Activated gamma-delta T cell treated with anti-CD3 and anti-CD28 coated beads, Interleukin-2, amount 50 U/mL, for 16 hours (primary cell): ENCODE results near the gene WWC1.
"Not testable (repeated sequence)": the region's sequence is repeated elsewhere in the genome, so short reads cannot be mapped to it uniquely, and the experiment has no call there.

ENCODE experiments used
- DNase-seq: peaks from one replicate; pipeline ENCODE4 v3.0.0-alpha.2; 2020; ENCODE audit warnings: low read depth

The WWC1 gene

DNA sequence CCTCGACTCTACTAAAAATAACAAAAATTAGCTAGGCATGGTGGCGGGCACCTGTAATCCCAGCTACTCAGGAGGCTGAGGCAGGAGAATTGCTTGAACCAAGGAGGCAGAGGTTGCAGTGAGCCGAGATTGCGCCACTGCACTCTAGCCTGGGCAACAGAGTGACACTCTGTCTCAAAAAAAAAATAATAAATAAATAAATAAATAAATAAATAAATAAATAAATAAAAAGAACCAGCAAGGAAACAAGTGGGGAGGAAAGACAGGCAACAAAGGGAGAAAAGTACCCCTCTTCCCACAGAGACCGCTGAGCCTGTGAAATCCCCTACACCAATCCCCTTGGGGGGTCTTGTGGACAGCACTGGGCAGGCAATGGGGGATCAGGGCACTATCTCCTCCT, 4.6 kb upstream of the WWC1 start:
- DNase-seq = not testable (repeated sequence)

DNA sequence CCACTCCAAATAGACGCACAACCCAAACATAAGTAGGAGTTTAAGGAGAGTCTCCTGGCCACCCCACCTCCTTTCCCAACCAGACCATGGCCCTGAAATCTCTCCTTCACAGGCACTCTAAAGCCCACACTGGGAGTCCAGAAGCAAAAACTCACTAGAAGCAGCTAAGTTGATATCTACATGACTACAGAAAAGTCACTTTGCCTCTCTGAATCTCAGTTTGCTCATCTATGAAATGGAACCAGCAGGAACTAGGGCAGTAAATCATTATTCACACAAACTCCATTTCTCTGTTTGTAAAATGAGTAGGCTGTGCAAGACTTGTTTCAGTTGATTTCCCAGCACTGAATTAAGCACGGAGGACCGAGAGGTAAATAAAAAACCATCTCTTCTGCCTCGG, 4.1 kb upstream of the WWC1 start:
- no peak for DNase-seq

DNA sequence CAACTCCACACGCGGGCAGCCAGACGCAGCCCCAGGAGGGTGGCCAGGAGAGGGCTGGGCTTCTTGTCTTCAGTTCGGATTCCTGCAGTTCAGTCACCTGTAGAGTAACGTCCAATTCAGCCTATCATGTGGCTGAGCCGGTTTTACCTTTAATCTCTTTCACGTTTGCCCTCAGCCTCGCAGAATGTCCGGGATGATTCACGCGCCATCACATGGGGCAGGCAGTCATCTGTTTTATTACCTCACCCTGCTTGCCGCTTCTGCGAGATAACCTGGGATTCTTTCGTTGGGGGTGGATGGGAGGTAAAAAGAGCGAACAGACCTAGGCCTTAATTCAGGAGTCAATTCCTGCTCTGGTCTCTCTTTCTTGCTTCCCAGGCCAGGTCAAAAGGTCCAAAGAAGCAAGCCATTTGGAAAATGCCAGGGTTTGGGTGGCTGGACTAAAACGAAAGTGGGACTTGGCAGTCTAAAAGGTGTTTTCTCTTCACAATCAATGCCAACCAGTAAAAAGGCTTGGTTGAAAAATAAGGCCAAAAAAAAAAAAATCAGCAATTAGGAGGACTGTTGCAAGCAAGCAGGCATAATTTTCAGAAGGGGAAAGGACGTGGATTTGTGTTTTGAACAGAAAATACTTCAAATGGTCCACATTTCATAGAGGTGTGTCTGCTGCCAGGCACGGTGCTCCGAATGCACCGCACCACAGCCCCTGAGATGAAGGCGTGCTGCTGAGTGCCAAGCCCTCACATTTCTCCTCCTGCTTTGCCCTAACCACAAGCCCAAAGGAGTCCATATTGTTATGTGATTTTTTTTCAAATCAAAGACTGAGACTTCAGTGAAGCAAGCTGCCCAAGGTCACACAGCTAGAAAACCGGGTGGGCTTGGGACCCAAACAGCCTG, 2.8 kb upstream of the WWC1 start:
- DNase-seq = no peak

DNA sequence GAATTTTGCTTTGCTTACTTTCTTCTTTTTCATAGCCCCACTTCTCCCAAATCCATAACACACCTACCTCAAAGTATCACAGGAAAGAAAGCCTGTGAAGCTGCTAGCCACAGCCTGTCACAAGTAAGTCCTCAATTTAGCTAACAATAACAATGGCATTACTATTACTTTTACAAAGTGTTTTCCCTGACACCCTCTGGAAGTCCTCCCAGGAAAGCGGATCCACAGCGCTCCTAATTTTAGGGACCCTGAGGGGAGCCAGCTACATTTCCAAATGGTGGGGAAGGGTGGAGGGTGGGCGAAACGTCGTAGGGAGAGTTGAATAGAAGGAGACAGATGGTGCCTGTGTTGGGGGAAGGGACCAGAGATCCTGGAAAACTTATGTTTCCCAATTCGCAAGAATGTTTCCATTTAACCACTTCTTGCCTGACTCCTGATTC, 523 bp upstream of the WWC1 start:
- no peak for DNase-seq

DNA sequence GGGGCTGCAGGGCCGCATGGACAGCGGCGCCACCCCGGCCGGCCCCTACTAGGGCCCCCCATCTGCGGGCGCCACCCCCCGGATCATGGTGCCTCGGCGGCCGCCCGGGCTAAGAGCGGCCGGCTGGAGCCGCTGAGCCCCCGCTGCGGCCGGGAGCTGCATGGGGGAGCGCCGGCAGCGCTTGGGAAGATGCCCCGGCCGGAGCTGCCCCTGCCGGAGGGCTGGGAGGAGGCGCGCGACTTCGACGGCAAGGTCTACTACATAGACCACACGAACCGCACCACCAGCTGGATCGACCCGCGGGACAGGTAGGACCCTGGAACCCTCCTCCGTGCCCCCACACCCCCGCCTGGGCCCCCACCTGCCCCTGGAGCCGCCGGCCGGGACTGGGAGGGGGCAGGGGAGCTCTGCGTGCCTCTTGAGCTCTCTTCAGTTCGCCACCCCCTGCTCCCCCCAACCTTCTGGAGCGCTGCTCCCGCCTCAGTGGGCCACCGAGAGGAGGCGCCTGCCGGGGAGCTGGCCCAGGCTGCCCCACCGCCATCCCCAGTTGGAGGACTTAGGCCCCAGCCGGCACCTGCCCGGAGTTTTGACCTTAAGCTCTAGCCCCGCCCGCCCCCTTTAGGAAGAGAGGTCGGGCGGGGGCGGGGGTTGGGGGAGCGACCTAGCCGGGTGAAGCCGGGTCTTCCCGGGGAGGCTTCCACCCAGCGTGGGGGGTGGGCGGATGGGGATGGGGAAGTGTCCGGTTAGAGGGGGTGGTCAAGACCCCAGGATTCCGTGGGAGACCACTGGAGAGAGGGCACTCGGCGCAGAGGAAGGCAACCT, 730 bp downstream of the WWC1 start:
- DNase-seq = no peak

DNA sequence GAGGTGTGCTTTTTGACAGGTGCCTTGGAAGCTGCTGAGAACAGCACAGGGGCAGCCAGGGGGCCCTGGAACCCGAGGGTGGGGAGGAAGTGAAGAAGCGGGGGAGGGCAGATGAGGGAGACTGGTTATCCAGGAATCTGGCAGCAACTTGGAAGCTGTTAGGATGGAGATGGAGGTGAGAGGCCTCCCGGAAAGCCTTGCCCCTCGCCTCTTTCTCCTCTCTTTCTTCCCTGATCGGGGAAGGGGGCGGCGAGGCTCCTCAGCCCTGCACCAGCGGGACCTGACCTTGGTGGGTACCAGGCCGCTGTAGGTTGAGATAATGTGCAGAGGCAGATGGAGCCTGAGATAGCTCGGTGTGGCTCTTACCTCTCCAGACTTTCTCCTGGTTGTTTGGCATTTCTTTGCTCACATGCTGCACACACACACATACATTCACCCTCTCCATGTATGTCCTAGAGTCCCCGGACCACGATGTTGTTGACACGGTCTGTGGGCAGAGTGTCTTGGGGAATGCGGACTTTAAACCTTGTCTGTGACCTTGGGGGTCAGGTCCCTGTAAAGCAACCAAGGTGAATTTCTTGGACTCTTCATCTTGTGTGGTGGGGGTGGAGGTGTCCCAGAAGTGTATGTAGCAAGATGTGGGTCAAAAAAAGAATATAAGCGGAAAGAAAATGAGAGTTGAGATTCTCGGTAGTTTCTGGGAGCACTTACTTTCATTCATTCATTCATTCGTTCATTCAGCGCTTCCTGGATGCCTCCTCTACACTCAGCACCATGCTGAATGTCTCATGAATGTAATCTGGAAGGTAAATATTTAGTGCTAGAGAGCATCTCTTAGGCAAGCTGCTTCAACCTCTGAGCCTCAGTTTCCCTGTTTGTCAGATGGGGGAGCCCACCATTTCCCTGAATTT, 1.6 kb downstream of the WWC1 start:
- DNase-seq = no peak

DNA sequence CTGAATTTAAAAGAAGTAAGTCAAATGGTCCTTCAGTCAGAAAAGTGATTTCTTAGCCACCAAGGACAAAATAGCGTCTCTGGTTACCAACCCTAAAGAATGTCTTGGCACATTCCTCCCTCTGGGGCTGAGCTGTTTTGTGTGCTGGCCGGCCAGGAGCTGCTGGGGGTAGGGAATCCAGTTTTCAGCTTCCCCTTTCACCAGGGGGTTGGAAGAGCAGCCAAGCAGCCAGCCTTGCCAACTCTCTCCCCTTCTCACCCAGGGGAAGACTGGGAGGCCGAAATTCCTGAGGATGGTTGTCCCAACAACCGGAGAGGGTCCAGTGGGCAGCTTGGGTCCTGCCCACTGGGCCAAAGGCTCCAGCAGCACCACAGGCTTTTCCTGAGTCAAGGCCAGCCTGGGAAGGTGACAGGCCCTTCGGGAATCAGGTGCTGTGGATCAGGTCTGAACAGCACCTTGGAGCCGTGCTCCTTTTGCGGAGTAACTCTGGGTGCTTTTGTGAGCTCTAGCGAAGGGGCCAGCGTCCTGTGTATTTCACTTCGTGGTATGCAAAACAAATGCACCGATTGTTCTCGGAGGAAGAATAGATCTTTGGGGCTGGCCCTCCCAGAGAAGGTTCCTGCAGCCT, 4.2 kb downstream of the WWC1 start:
- no peak for DNase-seq

DNA sequence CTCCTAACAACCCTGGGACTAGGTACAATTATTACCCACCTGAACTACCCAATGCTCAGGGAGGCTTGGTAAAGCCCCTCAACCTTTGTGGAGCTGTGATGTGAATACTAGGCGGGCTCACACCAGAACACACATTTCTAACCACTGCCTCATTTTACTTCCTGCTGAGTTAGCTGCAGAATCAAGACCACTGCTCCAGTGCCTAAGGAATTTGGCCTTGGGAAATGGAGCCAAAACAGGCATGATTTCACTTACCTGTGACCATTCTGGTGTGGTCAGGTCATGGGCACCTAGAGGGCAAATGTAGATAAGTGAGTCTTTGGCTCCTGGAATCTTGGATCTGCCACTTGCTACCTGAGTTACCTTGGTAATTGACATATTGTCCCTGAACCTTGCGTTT, 5.2 kb downstream of the WWC1 start:
- no peak for DNase-seq

DNA sequence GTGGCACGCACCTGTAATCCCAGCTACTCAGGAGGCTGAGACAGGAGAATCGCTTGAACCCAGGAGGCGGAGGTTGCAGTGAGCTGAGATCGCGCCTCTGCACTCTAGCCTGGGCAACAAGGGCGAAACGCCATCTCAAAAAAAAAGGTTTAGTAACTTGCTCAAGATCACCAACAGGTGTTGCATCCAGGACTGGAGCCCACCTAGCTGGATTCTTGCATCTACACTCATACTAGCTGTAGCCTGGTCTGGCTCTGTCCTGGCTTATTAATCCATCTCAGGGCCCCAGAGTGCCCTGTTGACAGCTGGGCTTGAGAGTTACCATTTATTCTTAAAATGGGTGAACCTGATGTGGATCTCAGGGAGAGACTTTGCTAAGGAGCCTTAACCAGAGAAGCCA, 7.5 kb downstream of the WWC1 start:
- DNase-seq = no peak

DNA sequence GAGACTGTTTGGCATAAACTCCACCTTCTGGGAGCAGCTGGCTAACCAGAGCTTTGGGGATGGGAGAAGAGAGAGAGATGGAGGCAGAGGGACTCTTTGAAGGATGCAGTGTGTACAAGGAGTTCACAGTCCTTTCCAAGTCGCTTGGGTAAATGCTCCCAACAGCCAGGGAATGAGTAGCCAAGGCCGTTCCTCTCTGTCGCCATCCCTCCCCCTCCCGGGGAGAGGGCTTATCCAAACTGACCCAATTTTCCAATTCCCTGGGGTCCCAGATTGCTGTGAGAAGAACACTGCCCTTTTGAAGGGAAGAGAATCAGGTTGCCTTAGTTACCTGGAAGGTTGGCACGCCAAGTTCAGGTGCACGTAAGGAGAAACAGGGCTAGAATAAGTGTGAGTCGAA, 7.9 kb downstream of the WWC1 start:
- DNase-seq = no peak

DNA sequence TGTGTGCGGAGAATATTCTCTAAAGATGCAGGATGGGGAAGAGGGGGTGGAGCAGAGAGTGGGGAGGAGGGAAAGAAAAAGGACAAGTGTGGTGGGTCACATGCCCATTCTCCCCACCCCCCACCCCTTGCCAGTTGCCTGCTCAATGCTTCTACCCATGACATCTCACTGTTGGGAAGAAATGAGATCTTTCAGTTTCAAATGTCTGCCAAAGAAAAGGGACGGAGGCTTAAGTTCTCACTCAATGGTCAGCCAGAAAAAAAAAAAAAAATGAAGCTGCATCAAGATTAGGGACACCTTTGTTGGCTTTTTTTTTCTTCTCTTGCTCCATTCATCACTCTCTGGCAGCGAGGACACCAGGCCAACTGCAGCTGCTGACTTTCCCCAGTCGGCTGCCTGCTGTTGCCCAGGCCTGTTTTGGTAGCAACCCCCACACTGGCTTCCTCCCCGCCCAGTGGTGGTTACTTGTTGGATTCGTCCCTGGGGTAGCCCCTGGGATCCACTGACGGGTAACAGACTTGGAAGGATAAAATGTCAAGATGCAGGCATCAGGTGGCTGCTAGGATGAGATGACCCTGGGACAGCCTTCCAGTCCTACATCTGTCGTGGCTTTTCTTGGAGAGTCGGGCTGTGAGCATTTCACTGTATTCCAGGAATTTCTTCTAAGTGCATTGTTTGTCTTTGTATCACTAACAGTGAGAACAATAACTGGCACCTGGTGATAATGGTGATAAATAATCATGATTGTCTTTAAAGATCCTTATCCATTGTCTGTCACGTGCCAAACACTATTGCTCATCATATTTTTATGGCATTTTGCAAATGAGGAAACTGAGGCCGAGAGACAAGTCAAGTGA, 9.1 kb downstream of the WWC1 start:
- no peak for DNase-seq

DNA sequence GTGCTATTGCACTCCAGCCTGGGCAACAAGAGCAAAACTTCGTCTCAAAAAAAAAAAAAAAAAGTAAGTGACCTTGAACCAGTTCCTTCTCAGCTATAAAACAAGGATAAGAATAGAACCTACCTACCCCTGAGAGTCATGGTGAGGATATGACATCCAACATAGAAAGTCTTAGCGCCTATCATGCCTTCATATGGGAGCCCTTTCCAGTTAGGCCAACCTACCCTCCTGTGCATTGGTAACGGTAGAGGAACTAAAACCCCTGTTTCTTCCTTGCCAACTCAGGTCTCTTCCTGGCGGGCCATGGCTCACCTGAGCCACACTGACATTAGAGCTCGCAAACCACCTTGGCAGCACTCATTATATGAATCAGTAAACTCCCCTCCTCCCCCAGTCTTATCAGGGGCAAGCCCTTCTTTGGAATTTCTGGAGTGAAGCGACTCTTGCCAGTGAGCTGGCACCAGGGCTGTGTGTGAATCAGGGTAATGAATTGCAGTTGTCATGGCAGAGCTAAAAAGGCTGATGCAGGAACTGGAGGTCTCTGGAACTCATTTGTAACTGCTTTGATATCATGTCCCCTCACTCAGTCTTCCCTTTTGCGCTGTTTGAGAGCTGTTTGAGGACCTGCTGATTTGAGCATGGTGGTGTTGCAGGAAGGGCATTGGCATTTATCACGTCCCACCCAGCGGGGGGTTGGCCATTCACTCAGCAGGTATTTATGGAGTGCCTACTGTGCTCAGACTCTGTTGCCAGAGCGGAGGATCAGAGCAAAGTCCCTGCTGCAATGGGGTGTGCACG, 10.3 kb downstream of the WWC1 start:
- no peak for DNase-seq

DNA sequence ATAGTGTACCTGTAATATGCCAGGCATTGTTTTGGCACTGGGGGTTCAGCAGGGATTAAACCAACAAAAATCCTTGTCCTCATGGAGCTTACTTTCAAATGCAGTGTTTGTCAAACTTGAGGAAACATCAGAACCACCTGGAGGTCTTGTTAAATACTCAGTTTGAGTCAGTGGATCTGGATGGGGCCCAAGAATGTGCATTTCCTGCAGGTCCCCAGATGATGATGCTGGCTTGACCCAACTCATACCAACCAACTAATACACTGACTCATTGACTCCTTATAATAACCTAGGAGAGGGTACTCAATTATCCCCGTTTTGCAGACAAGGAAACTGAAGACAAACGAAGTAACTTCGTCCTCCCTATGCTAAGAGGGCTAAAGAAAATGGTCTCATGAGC, 11.3 kb downstream of the WWC1 start:
- DNase-seq = no peak

DNA sequence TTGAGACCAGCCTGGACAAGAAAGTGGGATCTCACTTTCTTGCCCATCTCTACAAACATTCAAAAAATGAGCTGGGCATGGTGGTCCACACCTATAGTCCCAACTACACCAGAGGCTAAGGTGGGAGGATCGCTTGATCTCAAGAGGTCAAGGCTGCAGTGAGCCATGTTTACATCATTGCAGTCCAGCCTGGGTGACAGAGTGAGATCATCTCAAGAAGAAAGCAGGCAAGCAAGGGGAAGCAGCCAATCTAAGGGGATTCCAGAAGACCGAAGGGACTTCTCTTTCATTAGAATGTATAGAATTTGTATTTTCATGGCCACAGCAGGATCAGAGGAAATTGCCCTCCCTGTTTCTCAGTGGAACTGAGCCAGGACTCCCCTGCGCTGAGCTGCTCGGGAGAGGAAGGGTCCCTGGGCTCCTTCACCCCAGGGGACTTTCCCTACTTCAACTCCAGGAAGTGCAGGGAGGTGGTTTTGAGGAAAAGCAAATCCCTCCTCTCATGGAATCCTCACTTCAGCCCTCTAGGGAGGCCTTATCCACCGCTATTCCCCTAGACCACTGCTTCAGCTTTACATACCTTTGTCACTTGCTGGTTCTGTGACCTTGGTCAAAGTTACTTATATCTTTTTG, 12.1 kb downstream of the WWC1 start:
- DNase-seq = no peak

DNA sequence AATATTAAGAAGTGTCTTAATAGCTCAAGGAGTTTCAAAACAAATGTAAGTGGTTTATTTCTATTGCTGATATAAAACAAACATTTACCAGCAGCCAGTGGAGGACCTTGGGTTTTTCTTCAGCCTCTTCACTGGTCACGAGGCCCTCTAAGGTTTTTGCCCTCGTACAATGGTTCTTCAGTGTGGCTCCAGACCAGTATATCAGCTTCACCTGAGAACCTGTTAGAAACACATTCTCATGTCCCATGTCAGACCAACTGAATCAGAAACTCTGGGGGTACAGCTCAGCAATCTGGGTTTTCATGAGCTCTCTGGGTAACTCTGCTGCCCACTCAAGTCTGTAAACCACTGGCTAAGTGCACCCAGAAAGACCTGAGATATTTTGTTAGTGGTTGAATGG, 12.9 kb downstream of the WWC1 start:
- DNase-seq = no peak

DNA sequence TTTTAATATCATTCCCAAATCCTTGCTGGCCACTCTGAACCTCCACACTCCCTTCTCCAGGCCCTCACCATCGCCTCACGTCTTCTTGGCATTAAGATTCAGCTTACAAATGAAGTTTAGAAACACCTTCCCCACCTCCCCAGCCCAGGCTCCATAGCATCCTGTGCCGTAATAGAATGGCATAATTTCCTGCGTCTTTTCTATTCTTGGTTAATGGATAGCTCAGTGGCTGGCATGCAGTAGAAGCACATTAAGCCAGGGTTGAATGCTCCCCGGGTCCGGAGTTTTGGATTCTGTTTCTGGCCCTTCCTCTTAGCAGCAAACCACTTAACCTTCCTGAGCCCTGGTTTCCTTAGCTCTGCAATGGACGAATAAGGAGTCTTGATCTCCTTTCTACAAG, 13.8 kb downstream of the WWC1 start:
- no peak for DNase-seq

DNA sequence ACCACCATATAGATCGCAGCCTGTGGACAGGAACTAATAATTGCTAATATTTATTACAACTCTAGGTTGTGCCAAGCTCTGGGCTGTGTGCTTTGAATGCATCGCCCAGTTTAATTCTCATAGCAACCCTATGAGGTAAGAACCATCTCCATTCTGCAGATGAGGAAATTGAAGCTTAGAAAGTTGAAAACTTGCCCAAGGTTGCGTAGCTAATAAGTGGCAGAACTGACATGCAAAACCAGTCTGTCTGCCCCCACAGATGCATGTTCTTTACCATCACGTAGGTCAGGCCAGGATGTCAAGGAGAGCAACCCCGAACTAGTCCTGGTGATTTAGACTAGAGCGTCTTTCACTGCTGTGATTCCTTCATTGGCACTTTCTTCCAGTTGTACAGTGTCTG, 15.6 kb downstream of the WWC1 start:
- DNase-seq = no peak

DNA sequence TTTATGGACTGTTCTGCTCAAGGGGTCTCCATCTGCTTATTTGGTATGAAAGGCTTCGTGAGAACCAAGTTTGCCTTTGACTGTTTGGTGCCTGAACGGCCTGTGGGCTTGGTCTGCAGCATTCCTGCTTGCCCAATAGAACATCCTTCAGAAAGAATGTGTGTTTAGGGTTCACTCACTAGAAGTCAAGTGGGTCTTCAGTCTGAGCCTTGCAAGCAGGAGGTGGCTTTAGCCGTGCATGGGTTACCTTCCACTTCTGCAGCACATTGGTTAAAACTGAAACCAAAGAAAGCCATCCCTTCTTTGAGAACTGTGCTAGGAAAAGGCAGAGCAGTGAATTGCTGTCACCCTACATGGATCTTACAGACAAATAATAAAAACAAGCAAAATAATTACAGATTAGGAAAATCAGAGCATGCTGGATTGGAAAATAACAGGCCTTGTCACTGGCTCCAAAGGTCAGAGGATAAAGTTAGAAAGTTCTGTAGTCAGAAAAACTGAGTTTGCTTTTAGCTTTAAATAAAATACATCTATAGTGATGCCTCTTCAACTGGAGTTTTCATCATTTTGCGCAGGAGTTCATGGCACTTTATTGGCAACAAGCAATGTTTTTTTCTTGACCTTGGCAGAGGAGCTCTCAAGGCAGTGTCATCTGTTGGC, 16.6 kb downstream of the WWC1 start:
- no peak for DNase-seq
